ENCODE results near the gene CLCN5. TPM values are rescaled to one million over a fixed set of nuclear protein-coding genes. Genes with fewer than 3 reads are reported as not detected.

Gene CLCN5
- total RNA-seq, 1 donor from 2014 or later: 13.1 TPM

GRCh38 chrX:49986058-49986457 is 63.7 kb downstream of the CLCN5 start:
- peaks cover 4% of the 10 kb centered on the region for H3K9me3 Mint-ChIP-seq (ENCODE audit: unreplicated experiment)
- no peak overlapping the region for H3K27ac Mint-ChIP-seq (ENCODE audit: unreplicated experiment)
- TF ChIP-seq, protein P1, sequence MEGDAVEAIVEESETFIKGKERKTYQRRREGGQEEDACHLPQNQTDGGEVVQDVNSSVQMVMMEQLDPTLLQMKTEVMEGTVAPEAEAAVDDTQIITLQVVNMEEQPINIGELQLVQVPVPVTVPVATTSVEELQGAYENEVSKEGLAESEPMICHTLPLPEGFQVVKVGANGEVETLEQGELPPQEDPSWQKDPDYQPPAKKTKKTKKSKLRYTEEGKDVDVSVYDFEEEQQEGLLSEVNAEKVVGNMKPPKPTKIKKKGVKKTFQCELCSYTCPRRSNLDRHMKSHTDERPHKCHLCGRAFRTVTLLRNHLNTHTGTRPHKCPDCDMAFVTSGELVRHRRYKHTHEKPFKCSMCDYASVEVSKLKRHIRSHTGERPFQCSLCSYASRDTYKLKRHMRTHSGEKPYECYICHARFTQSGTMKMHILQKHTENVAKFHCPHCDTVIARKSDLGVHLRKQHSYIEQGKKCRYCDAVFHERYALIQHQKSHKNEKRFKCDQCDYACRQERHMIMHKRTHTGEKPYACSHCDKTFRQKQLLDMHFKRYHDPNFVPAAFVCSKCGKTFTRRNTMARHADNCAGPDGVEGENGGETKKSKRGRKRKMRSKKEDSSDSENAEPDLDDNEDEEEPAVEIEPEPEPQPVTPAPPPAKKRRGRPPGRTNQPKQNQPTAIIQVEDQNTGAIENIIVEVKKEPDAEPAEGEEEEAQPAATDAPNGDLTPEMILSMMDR (IDR thresholded peaks at IDR 0.05): no peak
- no peak overlapping the region for H3K4me3 Mint-ChIP-seq (ENCODE audit: unreplicated experiment)
- no peaks in the 10 kb centered on the region for H3K4me1 Mint-ChIP-seq (ENCODE audit: unreplicated experiment)
- H3K27me3 Mint-ChIP-seq (ENCODE audit: unreplicated experiment): no peaks in the 10 kb centered on the region
- no peaks in the 10 kb centered on the region for H3K36me3 Mint-ChIP-seq (ENCODE audit: unreplicated experiment)
- no peak for DNase-seq (ENCODE audit: extremely low spot score, unreplicated experiment)

DNA sequence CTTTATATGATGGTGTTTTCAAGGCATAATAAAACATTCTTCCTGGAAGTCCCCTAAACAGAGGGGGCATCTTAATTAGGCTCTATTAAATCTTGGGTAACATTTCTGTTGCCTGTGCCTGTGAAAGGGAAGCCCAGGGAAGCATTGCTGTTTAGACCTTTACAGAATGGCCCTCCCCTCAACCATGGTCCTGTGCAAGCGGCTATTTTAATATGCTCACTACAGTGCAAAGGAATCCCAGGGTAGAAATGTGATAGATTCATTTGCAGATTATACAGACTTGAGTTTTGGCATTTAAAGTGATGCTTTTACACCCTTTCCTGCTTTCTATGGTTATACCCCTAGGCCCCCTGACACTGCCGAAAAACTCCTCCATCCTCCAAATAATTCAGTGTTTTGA is 65.3 kb downstream of the CLCN5 start:
- TF ChIP-seq, protein P1 (IDR thresholded peaks at IDR 0.05): no peak
- Mint-ChIP-seq H3K36me3 (ENCODE audit: unreplicated experiment) (no peaks in the 10 kb centered on the region), H3K4me3 (ENCODE audit: unreplicated experiment) (no peak overlapping the region)

DNA sequence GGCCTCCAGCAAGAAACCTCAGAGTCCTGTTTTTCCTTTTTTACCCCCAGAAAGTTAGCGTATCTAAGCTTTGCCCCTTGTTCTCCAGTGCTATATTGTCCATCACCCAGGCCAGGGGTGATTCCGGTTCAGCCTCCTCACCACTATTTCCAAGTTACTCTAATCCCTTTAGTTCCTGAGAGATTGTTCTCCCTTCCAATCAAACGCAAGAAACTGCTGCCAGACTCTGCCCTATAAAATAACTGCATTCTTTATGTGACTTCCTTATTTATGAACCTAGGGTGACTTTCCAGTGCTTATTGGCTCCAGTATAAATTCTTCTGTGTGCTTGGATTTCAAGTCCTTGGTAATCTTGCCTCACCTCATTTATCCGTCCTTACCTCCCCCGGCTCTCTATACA is 65.7 kb downstream of the CLCN5 start:
- peaks cover 9% of the 10 kb centered on the region for H3K9me3 Mint-ChIP-seq (ENCODE audit: unreplicated experiment)
- no peaks in the 10 kb centered on the region for H3K4me1 Mint-ChIP-seq (ENCODE audit: unreplicated experiment)
- no peak for DNase-seq (ENCODE audit: extremely low spot score, unreplicated experiment)
- no peaks in the 10 kb centered on the region for H3K36me3 Mint-ChIP-seq (ENCODE audit: unreplicated experiment)
- H3K27ac Mint-ChIP-seq (ENCODE audit: unreplicated experiment): no peak overlapping the region
- no peaks in the 10 kb centered on the region for H3K27me3 Mint-ChIP-seq (ENCODE audit: unreplicated experiment)
- H3K4me3 Mint-ChIP-seq (ENCODE audit: unreplicated experiment): no peak overlapping the region
- TF ChIP-seq, protein P1 (IDR thresholded peaks at IDR 0.05): no peak

More for the DNA sequence above, 65.3 kb downstream of the CLCN5 start:
- Mint-ChIP-seq H3K27me3 (ENCODE audit: unreplicated experiment) (no peaks in the 10 kb centered on the region), H3K27ac (ENCODE audit: unreplicated experiment) (no peak overlapping the region), H3K4me1 (ENCODE audit: unreplicated experiment) (no peaks in the 10 kb centered on the region), H3K9me3 (ENCODE audit: unreplicated experiment) (peaks cover 9% of the 10 kb centered on the region)
- DNase-seq (ENCODE audit: extremely low spot score, unreplicated experiment): no peak

DNA sequence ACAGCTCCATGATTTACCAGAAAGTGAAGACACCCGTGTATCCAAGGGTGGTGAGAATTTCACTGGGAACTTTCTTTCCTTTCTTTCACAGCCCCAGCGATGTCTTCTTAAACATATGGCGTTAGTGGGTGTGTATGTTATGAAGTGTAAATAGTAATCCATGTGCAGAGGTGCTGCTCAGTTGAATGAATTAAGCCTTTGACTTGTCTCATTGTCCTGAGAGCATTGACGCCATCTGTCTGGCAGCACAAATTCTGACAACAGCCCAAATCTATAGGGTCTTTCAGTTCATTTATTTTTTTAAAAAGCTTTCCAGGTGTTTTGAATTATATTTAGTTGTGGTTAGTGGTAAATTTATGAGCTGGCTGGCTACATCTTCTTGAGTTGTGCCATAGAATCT is 69.4 kb downstream of the CLCN5 start:
- Mint-ChIP-seq H3K27me3 (ENCODE audit: unreplicated experiment) (no peaks in the 10 kb centered on the region), H3K36me3 (ENCODE audit: unreplicated experiment) (no peaks in the 10 kb centered on the region), H3K9me3 (ENCODE audit: unreplicated experiment) (peaks cover 16% of the 10 kb centered on the region)

DNA sequence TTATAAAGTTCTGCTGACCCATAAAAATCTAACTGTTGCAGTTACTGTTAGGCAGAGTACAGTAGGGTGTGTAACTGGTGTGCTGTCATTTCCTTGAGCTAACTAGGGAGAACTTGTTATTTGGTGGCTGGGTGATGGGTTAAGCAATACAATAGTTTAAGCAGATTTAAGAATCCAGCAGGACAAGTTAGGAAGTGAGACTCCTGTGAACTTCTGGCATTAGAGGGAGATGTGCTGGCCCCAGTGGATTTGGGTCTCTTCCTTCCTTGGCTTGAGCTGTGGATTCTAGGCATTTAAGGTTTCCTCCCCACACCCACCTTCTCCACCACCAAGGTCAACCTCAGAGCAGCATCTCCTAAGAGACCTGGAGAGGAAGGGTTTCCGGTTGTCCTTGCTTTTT is 70.5 kb downstream of the CLCN5 start:
- Mint-ChIP-seq H3K27ac (ENCODE audit: unreplicated experiment) (no peak overlapping the region), H3K4me1 (ENCODE audit: unreplicated experiment) (peaks cover 4% of the 10 kb centered on the region), H3K4me3 (ENCODE audit: unreplicated experiment) (no peak overlapping the region), H3K9me3 (ENCODE audit: unreplicated experiment) (peaks cover 16% of the 10 kb centered on the region), H3K36me3 (ENCODE audit: unreplicated experiment) (no peaks in the 10 kb centered on the region), H3K27me3 (ENCODE audit: unreplicated experiment) (no peaks in the 10 kb centered on the region)
- TF ChIP-seq, protein P1 (IDR thresholded peaks at IDR 0.05): no peak
- no peak for DNase-seq (ENCODE audit: extremely low spot score, unreplicated experiment)

More for the DNA sequence above, 69.4 kb downstream of the CLCN5 start:
- TF ChIP-seq, protein P1 (IDR thresholded peaks at IDR 0.05): no peak
- Mint-ChIP-seq H3K4me1 (ENCODE audit: unreplicated experiment) (peaks cover 4% of the 10 kb centered on the region), H3K4me3 (ENCODE audit: unreplicated experiment) (no peak overlapping the region), H3K27ac (ENCODE audit: unreplicated experiment) (no peak overlapping the region)
- no peak for DNase-seq (ENCODE audit: extremely low spot score, unreplicated experiment)
